Caco-2 (cell line): ENCODE results near the gene GIPC2. TPM values are rescaled to one million over a fixed set of nuclear protein-coding genes. Genes with fewer than 3 reads are reported as not detected.

Experiments
- BruUV-seq: library from RNA; stranded (reverse); fragments of 400-500 nt; replicated peaks from 2 replicates; lab custom pipeline; 2021; lab: Mats Ljungman, UMichigan
- CTCF ChIA-PET: fragments of 300-600 bp; sonication (Branson Sonifier 250); formaldehyde crosslinking; loops from one replicate; lab custom pipeline; 2022; ENCODE audit warnings: antibody characterized with exemption; lab: Charles Lee
- POLR2A ChIA-PET: fragments of 300-600 bp; sonication (Branson Sonifier 250); formaldehyde crosslinking; loops from one replicate; lab custom pipeline; 2022; ENCODE audit warnings: antibody characterized with exemption; lab: Charles Lee
- DNase-seq, 2 experiments: peaks; one replicate each; pipeline versions ENCODE4 v3.0.0 to v3.0.0-alpha.2; 2020 to 2022
- H3K27me3 ChIP-seq: replicated peaks from 2 replicates; pipeline ENCODE4 v1.6.0; 2011; ENCODE audit warnings: low read length; ENCODE audit not compliant: control insufficient read depth, insufficient read depth
- H3K36me3 ChIP-seq: 2 replicates; pipeline ENCODE4 v1.5.1; 2011; ENCODE audit warnings: low read length; ENCODE audit not compliant: control insufficient read depth, insufficient read depth
- H3K4me1 ChIP-seq: fragments of 250-450 bp; sonication (Bioruptor Pico); 2 replicates; pipeline ENCODE4 v1.5.1; 2020; ENCODE audit warnings: mild to moderate bottlenecking
- H3K4me3 ChIP-seq: 2 replicates; pipeline ENCODE4 v1.5.1; 2011; ENCODE audit warnings: low read depth, mild to moderate bottlenecking, control low read depth, low read length
- H3K9me3 ChIP-seq: fragments of 250-450 bp; sonication (Bioruptor Pico); 2 replicates; pipeline ENCODE4 v1.5.1; 2020; ENCODE audit warnings: mild to moderate bottlenecking, moderate library complexity
- H3K27ac Mint-ChIP-seq: one replicate; pipeline ENCODE4 v1.8.0; 2022; ENCODE audit warnings: mixed read lengths; ENCODE audit not compliant: unreplicated experiment
- H3K27me3 Mint-ChIP-seq: one replicate; pipeline ENCODE4 v1.8.0; 2022; ENCODE audit warnings: mixed read lengths; ENCODE audit not compliant: insufficient read depth, unreplicated experiment
- H3K36me3 Mint-ChIP-seq: one replicate; pipeline ENCODE4 v1.8.0; 2022; ENCODE audit warnings: mild to moderate bottlenecking, mixed read lengths; ENCODE audit not compliant: insufficient read depth, unreplicated experiment
- H3K4me1 Mint-ChIP-seq: one replicate; pipeline ENCODE4 v1.8.0; 2022; ENCODE audit warnings: low read depth, mixed read lengths; ENCODE audit not compliant: unreplicated experiment
- H3K4me3 Mint-ChIP-seq: one replicate; pipeline ENCODE4 v1.8.0; 2022; ENCODE audit warnings: mild to moderate bottlenecking, moderate library complexity, mixed read lengths; ENCODE audit not compliant: unreplicated experiment
- H3K9me3 Mint-ChIP-seq: one replicate; pipeline ENCODE4 v1.8.0; 2022; ENCODE audit warnings: mixed read lengths; ENCODE audit not compliant: unreplicated experiment
- CTCF ChIP-seq, 2 experiments: fragments of 200-600 bp in 1 of 2; IDR thresholded peaks; 1 replicate in 1 of 2; 2 replicates in 1 of 2; pipeline versions ENCODE4 v1.5.1 to v1.8.0; 2011 to 2022; ENCODE audit warnings: antibody characterized with exemption in 1 of 2, control low read depth in 1 of 2, inconsistent platforms in 1 of 2, low read depth in 1 of 2, low read length in 1 of 2, mild to moderate bottlenecking in 1 of 2, moderate library complexity in 1 of 2; ENCODE audit not compliant: insufficient read depth in 1 of 2, severe bottlenecking in 1 of 2, unreplicated experiment in 1 of 2
- intact Hi-C: fragments of 100-400 bp; cut with micrococcal nuclease; formaldehyde crosslinking; loops from one replicate; pipeline ENCODE4 v1.10.0; 2022; ENCODE audit not compliant: unreplicated experiment
- total RNA-seq: library from RNA; stranded (reverse); gene quantifications from 2 replicates; pipeline ENCODE4 v1.2.3, GENCODE V29; 2022

Gene GIPC2
- total RNA-seq, 1 experiment from 2014 or later, result 4.4 TPM

- Histone ChIP-seq H3K9me3 (no peaks in the 10 kb centered on the region), H3K4me1 (no peaks in the 10 kb centered on the region), H3K36me3 (no peaks in the 10 kb centered on the region), H3K27me3 (no peaks in the 10 kb centered on the region), H3K4me3 (no peak overlapping the region)
- intact Hi-C loops, result no loop called here
- no peak for DNase-seq
- no TSS peak for BruUV-seq
- Mint-ChIP-seq H3K27ac (no peak overlapping the region), H3K4me1 (no peaks in the 10 kb centered on the region), H3K9me3 (no peaks in the 10 kb centered on the region), H3K36me3 (no peaks in the 10 kb centered on the region), H3K27me3 (no peaks in the 10 kb centered on the region), H3K4me3 (no peak overlapping the region)
- ChIA-PET POLR2A (no interaction called here), CTCF (no interaction called here)
- no peak for TF ChIP-seq CTCF (IDR thresholded peaks at IDR 0.05; ENCODE audit: insufficient read depth in 1 of 2, low read depth in 1 of 2, low read length in 1 of 2, severe bottlenecking in 1 of 2, unreplicated experiment in 1 of 2)
These were observed 125.1 kb downstream of the GIPC2 start for GRCh38 chr1:78170859-78171258.

- H3K9me3 ChIP-seq, result no peaks in the 10 kb centered on the region
- no peak overlapping the region for H3K27ac Mint-ChIP-seq
- DNase-seq, result no peak
- no peak for TF ChIP-seq CTCF (IDR thresholded peaks at IDR 0.05; ENCODE audit: insufficient read depth in 1 of 2, low read depth in 1 of 2, low read length in 1 of 2, severe bottlenecking in 1 of 2, unreplicated experiment in 1 of 2)
- H3K36me3 Mint-ChIP-seq, result no peaks in the 10 kb centered on the region
- H3K36me3 ChIP-seq, result no peaks in the 10 kb centered on the region
- no peaks in the 10 kb centered on the region for H3K4me1 ChIP-seq
- H3K4me3 ChIP-seq, result no peak overlapping the region
- intact Hi-C loops, result no loop called here
- no TSS peak for BruUV-seq
- H3K27me3 ChIP-seq, result no peaks in the 10 kb centered on the region
- H3K27me3 Mint-ChIP-seq, result no peaks in the 10 kb centered on the region
- no peaks in the 10 kb centered on the region for H3K4me1 Mint-ChIP-seq
- CTCF ChIA-PET, result no interaction called here
- H3K4me3 Mint-ChIP-seq, result no peak overlapping the region
- H3K9me3 Mint-ChIP-seq, result no peaks in the 10 kb centered on the region
- POLR2A ChIA-PET, result no interaction called here
These were observed 126.2 kb downstream of the GIPC2 start for GRCh38 chr1:78171736-78172590.

GRCh38 chr1:78176448-78176847 lies 130.7 kb downstream of the GIPC2 start:
- Mint-ChIP-seq H3K27me3 (no peaks in the 10 kb centered on the region), H3K36me3 (no peaks in the 10 kb centered on the region), H3K27ac (no peak overlapping the region), H3K4me1 (no peaks in the 10 kb centered on the region), H3K4me3 (no peak overlapping the region), H3K9me3 (no peaks in the 10 kb centered on the region)
- no peaks in the 10 kb centered on the region for H3K36me3 ChIP-seq
- no peak for TF ChIP-seq CTCF (IDR thresholded peaks at IDR 0.05; ENCODE audit: insufficient read depth in 1 of 2, low read depth in 1 of 2, low read length in 1 of 2, severe bottlenecking in 1 of 2, unreplicated experiment in 1 of 2)
- intact Hi-C loops, result no loop called here
- no peaks in the 10 kb centered on the region for H3K27me3 ChIP-seq
- BruUV-seq, result no TSS peak
- DNase-seq, result no peak
- ChIA-PET CTCF (no interaction called here), POLR2A (no interaction called here)
- no peaks in the 10 kb centered on the region for H3K4me1 ChIP-seq
- H3K9me3 ChIP-seq, result no peaks in the 10 kb centered on the region
- no peak overlapping the region for H3K4me3 ChIP-seq
